ENCODE results near the gene CDC5L. TPM values are rescaled to one million over a fixed set of nuclear protein-coding genes. Genes with fewer than 3 reads are reported as not detected.

CDC5L gene
- polyA plus RNA-seq = 15.6 and 16.9 TPM in 2 replicates

GRCh38 chr6:44387346-44388134, at the start of gene CDC5L:
Gene CDC5L, plus strand, starts transcription at chr6:44387706. Its CDS starts 118 bp downstream, at chr6:44387824.

GRCh38 chr6:44342489-44342888, 45.0 kb upstream of the CDC5L start, which contains the start of gene SPATS1:
Gene SPATS1, plus strand, starts transcription at chr6:44342650. Its CDS starts 446 bp downstream, at chr6:44343096.

Other genes starting within 250 kb of the CDC5L start
- not detected in 2 replicates for gene CAPN11, start 228.9 kb upstream of the CDC5L start, polyA plus RNA-seq
- gene MYMX, start 170.8 kb upstream of the CDC5L start, polyA plus RNA-seq = not detected in 2 replicates
- 7.8 and 10.8 TPM in 2 replicates for gene SLC29A1, start 164.1 kb upstream of the CDC5L start, polyA plus RNA-seq
- gene HSP90AB1, start 140.6 kb upstream of the CDC5L start, polyA plus RNA-seq = 2,006 and 2,207 TPM in 2 replicates
- 5.6 and 7.6 TPM in 2 replicates for gene SLC35B2, start 130.2 kb upstream of the CDC5L start, polyA plus RNA-seq
- 1.3 and 5.7 TPM in 2 replicates for gene NFKBIE, start 122.2 kb upstream of the CDC5L start, polyA plus RNA-seq
- gene TMEM151B, start 117.3 kb upstream of the CDC5L start, polyA plus RNA-seq = 0.22 and 1.3 TPM in 2 replicates
- gene AARS2, start 74.4 kb upstream of the CDC5L start, polyA plus RNA-seq = 0.73 and 0.74 TPM in 2 replicates
- 0.22 TPM in 1 of 2 replicates, not detected in the other for gene SPATS1, start 45.1 kb upstream of the CDC5L start, polyA plus RNA-seq